SK-N-SH (cell line): Measurements from ENCODE around the gene HHAT. TPM values are rescaled to one million over a fixed set of nuclear protein-coding genes. Genes with fewer than 3 reads are reported as not detected.

Source experiments
- CTCF ChIA-PET: fragments of 300-600, 350-600 bp; formaldehyde crosslinking; extraction: SDS; loops from one replicate; lab custom pipeline; 2021; lab: Yijun Ruan, JAX
- POLR2A ChIA-PET: fragments of 350-600 bp; sonication (Branson Sonifier 250); formaldehyde crosslinking; extraction: SDS; loops from one replicate; lab custom pipeline; 2020; ENCODE audit warnings: antibody characterized with exemption, inconsistent platforms; lab: Yijun Ruan, JAX
- DNase-seq: peaks from one replicate; pipeline ENCODE4 v3.0.0; 2012
- H2AFZ ChIP-seq: fragments of 200-600 bp; sonication (generic); 2 replicates; pipeline ENCODE4 v1.8.1; 2016; ENCODE audit warnings: antibody characterized with exemption, mild to moderate bottlenecking, low read depth
- H3F3A ChIP-seq: fragments of 200-600 bp; sonication (generic); replicated peaks from 2 replicates; pipeline ENCODE3; 2016; ENCODE audit warnings: antibody characterized with exemption, mild to moderate bottlenecking; ENCODE audit not compliant: insufficient read depth
- H3K27ac ChIP-seq, 2 experiments: fragments of 200-500 bp in 1 of 2; fragments of 200-600 bp in 1 of 2; sonication (Bioruptor generic) in 1 of 2; sonication (generic), shearing (Covaris generic) in 1 of 2; 2 replicates each; pipeline versions ENCODE4 v1.5.1 to v1.6.1; 2014 to 2016; ENCODE audit warnings: low read depth in 2 of 2, inconsistent platforms in 1 of 2, low read length in 1 of 2, mild to moderate bottlenecking in 1 of 2, mixed read lengths in 1 of 2
- H3K27me3 ChIP-seq: fragments of 200-600 bp; sonication (generic), shearing (Covaris generic); 2 replicates; pipeline ENCODE4 v1.6.1; 2016; ENCODE audit warnings: mixed run types; ENCODE audit not compliant: insufficient read depth
- H3K36me3 ChIP-seq, 2 experiments: fragments of 200-500 bp in 1 of 2; fragments of 200-600 bp in 1 of 2; sonication (Bioruptor generic) in 1 of 2; sonication (generic) in 1 of 2; replicated peaks in 1 of 2; 2 replicates each; pipeline versions ENCODE3 to v1.5.1; 2014 to 2016; ENCODE audit warnings: low read length in 1 of 2, mild to moderate bottlenecking in 1 of 2; ENCODE audit not compliant: insufficient read depth in 2 of 2, control insufficient read depth in 1 of 2
- H3K4me1 ChIP-seq, 2 experiments: fragments of 200-500 bp in 1 of 2; fragments of 200-600 bp in 1 of 2; sonication (Bioruptor generic) in 1 of 2; sonication (generic), shearing (Covaris generic) in 1 of 2; 2 replicates each; pipeline versions ENCODE4 v1.5.1 to v1.6.1; 2014 to 2016; ENCODE audit warnings: low read depth in 1 of 2, low read length in 1 of 2, mixed run types in 1 of 2; ENCODE audit not compliant: insufficient read depth in 2 of 2, control insufficient read depth in 1 of 2
- H3K4me2 ChIP-seq: fragments of 200-600 bp; sonication (generic), shearing (Covaris generic); 2 replicates; pipeline ENCODE4 v1.6.1; 2017; ENCODE audit warnings: mixed run types
- H3K4me3 ChIP-seq, 2 experiments: fragments of 200-500 bp in 1 of 2; fragments of 200-600 bp in 1 of 2; sonication (Bioruptor generic) in 1 of 2; sonication (generic), shearing (Covaris generic) in 1 of 2; 2 replicates each; pipeline versions ENCODE4 v1.5.1 to v1.8.1; 2014 to 2016; ENCODE audit warnings: low read depth in 2 of 2, inconsistent platforms in 1 of 2, low read length in 1 of 2, mild to moderate bottlenecking in 1 of 2, mixed read lengths in 1 of 2, moderate library complexity in 1 of 2
- H3K79me2 ChIP-seq: fragments of 200-600 bp; sonication (generic); 2 replicates; pipeline ENCODE4 v1.8.1; 2017; ENCODE audit warnings: mild to moderate bottlenecking; ENCODE audit not compliant: insufficient read depth
- H3K9ac ChIP-seq: fragments of 200-600 bp; sonication (generic); 2 replicates; pipeline ENCODE4 v1.6.1; 2017; ENCODE audit warnings: mixed run types
- H3K9me2 ChIP-seq: fragments of 200-600 bp; sonication (generic); 2 replicates; pipeline ENCODE4 v1.6.1; 2017; ENCODE audit warnings: mixed run types
- H3K9me3 ChIP-seq: fragments of 200-600 bp; sonication (generic); 2 replicates; pipeline ENCODE4 v1.6.1; 2017; ENCODE audit warnings: mixed run types, mild to moderate bottlenecking, moderate library complexity
- H4K20me1 ChIP-seq: fragments of 200-600 bp; sonication (generic); 2 replicates; pipeline ENCODE4 v1.6.1; 2017; ENCODE audit warnings: mild to moderate bottlenecking, mixed run types; ENCODE audit not compliant: insufficient read depth
- CHD2 ChIP-seq: fragments of 150-350 bp; IDR thresholded peaks from 2 replicates; pipeline ENCODE4 v1.6.1; 2018; ENCODE audit warnings: low read length; ENCODE audit not compliant: partially characterized antibody
- ELF1 ChIP-seq: IDR thresholded peaks from 2 replicates; pipeline ENCODE4 v1.4.0; 2012
- FOSL2 ChIP-seq: IDR thresholded peaks from 2 replicates; pipeline ENCODE4 v1.4.0; 2012; ENCODE audit warnings: low read depth, mild to moderate bottlenecking, moderate library complexity, borderline replicate concordance
- GATA2 ChIP-seq: sonication (generic); formaldehyde crosslinking; IDR thresholded peaks from 2 replicates; pipeline ENCODE4 v1.5.0; 2020; ENCODE audit warnings: mild to moderate bottlenecking, missing genetic modification reagents
- IRF3 ChIP-seq: fragments of 150-350 bp; IDR thresholded peaks from 2 replicates; pipeline ENCODE4 v1.6.1; 2016; ENCODE audit warnings: mild to moderate bottlenecking, low read depth, low read length
- JUND ChIP-seq: IDR thresholded peaks from 2 replicates; pipeline ENCODE4 v1.4.0; 2012
- MAX ChIP-seq: IDR thresholded peaks from 2 replicates; pipeline ENCODE4 v1.4.0; 2012; ENCODE audit warnings: low read depth
- MXI1 ChIP-seq: IDR thresholded peaks from 2 replicates; pipeline ENCODE4 v1.6.1; 2012; ENCODE audit warnings: mild to moderate bottlenecking, low read depth, low read length, improper control_type of control experiment
- NFIC ChIP-seq: IDR thresholded peaks from 2 replicates; pipeline ENCODE4 v1.4.0; 2012; ENCODE audit warnings: borderline replicate concordance
- PBX3 ChIP-seq: IDR thresholded peaks from 2 replicates; pipeline ENCODE4; 2012
- POLR2AphosphoS5 ChIP-seq: IDR thresholded peaks from 2 replicates; pipeline ENCODE4 v1.6.1; 2012; ENCODE audit warnings: low read depth, low read length
- RAD21 ChIP-seq: IDR thresholded peaks from 2 replicates; pipeline ENCODE4 v1.6.1; 2012; ENCODE audit warnings: mild to moderate bottlenecking, low read length
- RCOR1 ChIP-seq: fragments of 150-350 bp; IDR thresholded peaks from 2 replicates; pipeline ENCODE4 v1.6.1; 2017; ENCODE audit warnings: antibody characterized with exemption, low read length
- SMC3 ChIP-seq: IDR thresholded peaks from 2 replicates; pipeline ENCODE4 v1.6.1; 2012; ENCODE audit warnings: low read depth, low read length, improper control_type of control experiment
- TAF1 ChIP-seq: IDR thresholded peaks from 2 replicates; pipeline ENCODE4 v1.6.1; 2012; ENCODE audit warnings: low read depth, mild to moderate bottlenecking, low read length, moderate library complexity, borderline replicate concordance
- TCF12 ChIP-seq: IDR thresholded peaks from 2 replicates; pipeline ENCODE4 v1.4.0; 2012
- TEAD4 ChIP-seq: IDR thresholded peaks from 2 replicates; pipeline ENCODE4 v1.4.0; 2012; ENCODE audit warnings: mild to moderate bottlenecking, borderline replicate concordance; ENCODE audit not compliant: insufficient read depth
- WGBS: methylation state at CpG from one replicate; pipeline ENCODE4 v1.1.6; 2017; ENCODE audit warnings: low lambda C conversion rate; 5-methylcytosine and 5-hydroxymethylcytosine counted together
- polyA plus RNA-seq, 3 experiments: library from polyadenylated mRNA; depleted of rRNA; stranded (reverse); fragments of >200 nt; gene quantifications; 2 replicates each; pipeline ENCODE4 v1.2.3, GENCODE V29; 2012

HHAT gene
- polyA plus RNA-seq, 1 of the 3 experiments (the other 2 are of a cell fraction) = 8.1 TPM

- H3K9me3 ChIP-seq = no peaks in the 10 kb centered on the region
- ChIA-PET POLR2A (no interaction called here), CTCF (interaction anchor here (1.4 kb wide), 1 partner anchor 13 kb away, joined by 4 read pairs; no protein-coding TSS in a partner anchor)
- no peaks in the 10 kb centered on the region for H3K9me2 ChIP-seq
- no peak overlapping the region for H3K9ac ChIP-seq
- 94% methylated on average over 4 of the region's 4 CpGs for WGBS
- H3K79me2 ChIP-seq = no peaks in the 10 kb centered on the region
- no peaks in the 10 kb centered on the region for H3F3A ChIP-seq
- H3K27me3 ChIP-seq = no peaks in the 10 kb centered on the region
- no peaks in the 10 kb centered on the region for H4K20me1 ChIP-seq
- no peak overlapping the region for H2AFZ ChIP-seq
- H3K4me1 ChIP-seq = peaks cover 0 to 2% of the 10 kb centered on the region in 2 experiments; a peak in 1 of 4 replicates
- TF ChIP-seq CHD2 = no peak
- no peak for TF ChIP-seq RCOR1
- no peak for TF ChIP-seq MXI1
- no peak for TF ChIP-seq IRF3
- no peak for TF ChIP-seq ELF1
- TF ChIP-seq TEAD4 = no peak
- TF ChIP-seq TAF1 = no peak
- no peak for TF ChIP-seq POLR2AphosphoS5
- TF ChIP-seq RAD21 = no peak
- TF ChIP-seq GATA2 (CRISPR knock-in tag) = no peak
- TF ChIP-seq FOSL2 = no peak
- TF ChIP-seq SMC3 = no peak
- TF ChIP-seq JUND = no peak
- no peak for TF ChIP-seq TCF12
- no peak for TF ChIP-seq MAX
- TF ChIP-seq NFIC = no peak
- H3K36me3 ChIP-seq = no peaks in the 10 kb centered on the region
- H3K4me2 ChIP-seq = no peak overlapping the region
- H3K27ac ChIP-seq = no peak overlapping the region
- no peak overlapping the region for H3K4me3 ChIP-seq
- DNase-seq = no peak
Observed at GRCh38 chr1:210362526-210362925, 33.8 kb downstream of the HHAT start.

GRCh38 chr1:210363119-210363518 lies 34.4 kb downstream of the HHAT start:
- POLR2A ChIA-PET = no interaction called here

More at GRCh38 chr1:210363119-210363518, 34.4 kb downstream of the HHAT start:
- no peaks in the 10 kb centered on the region for H3K9me3 ChIP-seq
- H3K27ac ChIP-seq = no peak overlapping the region
- no peaks in the 10 kb centered on the region for H3K79me2 ChIP-seq
- H3K9me2 ChIP-seq = no peaks in the 10 kb centered on the region
- peaks cover 0 to 2% of the 10 kb centered on the region in 2 experiments; a peak in 1 of 4 replicates for H3K4me1 ChIP-seq
- H3K4me2 ChIP-seq = no peak overlapping the region
- H3K27me3 ChIP-seq = no peaks in the 10 kb centered on the region
- TF ChIP-seq PBX3 = no peak
- TF ChIP-seq IRF3 = no peak
- no peak for TF ChIP-seq NFIC
- H3K9ac ChIP-seq = no peak overlapping the region
- no peak overlapping the region for H2AFZ ChIP-seq
- H3F3A ChIP-seq = no peaks in the 10 kb centered on the region
- CTCF ChIA-PET = interaction anchor here (1.4 kb wide), 2 partner anchors 10 to 13 kb away, joined by 4 to 6 read pairs; no protein-coding TSS in a partner anchor
- DNase-seq = no peak
- no peaks in the 10 kb centered on the region for H4K20me1 ChIP-seq
- H3K36me3 ChIP-seq = no peaks in the 10 kb centered on the region
- WGBS = 100% methylated on average over 1 of the region's 6 CpGs
- no peak overlapping the region for H3K4me3 ChIP-seq
